Inflammatory macrophage treated with lipopolysaccharide for 1 hour (primary cell): ENCODE data around the gene PDSS2.
"Not testable (repeated sequence)": the region's sequence is repeated elsewhere in the genome, so short reads cannot be mapped to it uniquely, and the experiment has no call there.

Experiments used
- DNase-seq, 2 donors: peaks; one replicate each; pipeline ENCODE4 v3.0.0-alpha.2; 2020 to 2022

The PDSS2 gene

DNA sequence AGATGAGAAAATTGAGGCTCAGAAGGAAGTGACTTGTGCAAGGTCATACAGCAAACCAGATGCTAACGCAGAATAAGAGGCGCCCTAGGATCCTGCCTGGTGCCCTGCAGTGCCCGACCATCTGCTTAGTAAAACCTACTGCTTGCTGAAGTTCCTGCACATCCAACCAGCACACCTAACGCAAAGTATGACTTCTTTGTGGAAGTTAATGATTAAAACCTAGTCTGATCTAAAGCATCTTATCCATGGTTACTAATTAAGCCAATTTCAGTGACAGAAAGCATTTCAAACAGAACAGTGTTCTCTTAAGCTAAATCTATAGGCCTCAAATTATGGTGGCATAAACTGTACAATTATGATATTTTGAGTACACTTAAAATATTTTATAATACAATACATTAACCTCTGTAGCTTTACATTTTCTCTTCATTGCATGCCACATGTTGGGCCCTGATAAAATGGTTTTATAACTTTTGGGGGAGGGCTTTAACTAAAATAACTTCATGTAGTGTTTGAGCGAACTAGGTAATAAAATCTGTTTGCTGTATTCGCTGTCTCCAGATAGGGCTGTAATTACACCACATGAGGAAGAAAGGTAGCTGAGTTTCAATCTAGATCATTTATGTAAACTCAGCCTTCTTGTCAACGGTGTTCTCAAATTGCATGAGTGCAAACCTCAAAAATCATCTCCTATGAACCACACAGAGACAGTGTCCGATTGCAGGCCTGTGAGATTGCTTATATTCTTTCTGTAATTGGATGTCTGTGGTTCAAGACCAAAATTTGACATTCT is 306.5 kb downstream of the PDSS2 start:
- DNase-seq = no peak

DNA sequence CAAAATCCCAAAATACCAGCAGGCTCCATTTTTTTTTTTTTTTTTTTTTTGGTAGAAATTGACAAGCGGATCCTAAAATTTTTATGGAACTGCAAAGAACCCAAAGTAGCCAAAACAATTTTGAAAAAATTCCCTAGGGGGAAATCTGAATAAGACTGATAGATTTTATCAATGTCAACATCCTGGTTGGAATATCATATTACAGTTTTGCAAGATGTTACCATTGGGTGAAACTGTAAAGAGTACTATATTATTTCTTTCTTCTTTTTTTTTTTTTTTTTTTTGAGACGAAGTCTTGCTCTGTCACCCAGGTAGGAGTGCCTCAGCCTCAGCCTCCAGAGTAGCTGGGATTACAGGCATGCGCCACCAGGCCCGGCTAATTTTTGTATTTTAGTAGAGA is 314.7 kb downstream of the PDSS2 start:
- DNase-seq = no peak

DNA sequence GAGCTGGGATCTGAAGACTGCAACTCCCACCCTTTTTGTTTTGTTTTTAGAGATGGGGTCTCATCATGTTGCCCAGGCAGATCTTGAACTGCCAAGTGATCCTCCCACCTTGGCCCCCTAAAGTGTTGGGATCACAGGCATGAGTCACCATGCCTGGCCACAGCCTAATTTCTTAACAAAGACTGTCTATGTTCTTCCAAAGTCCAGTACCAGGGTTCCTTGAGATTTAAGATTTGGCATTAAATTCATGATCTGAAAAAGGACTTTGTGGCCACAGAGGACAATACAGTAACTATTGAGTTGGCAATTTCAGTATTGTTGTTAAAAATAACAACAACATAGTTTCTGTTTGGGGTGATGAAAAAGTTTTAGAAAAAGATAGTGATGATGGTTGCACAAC is 315.4 kb downstream of the PDSS2 start:
- DNase-seq = no peak

DNA sequence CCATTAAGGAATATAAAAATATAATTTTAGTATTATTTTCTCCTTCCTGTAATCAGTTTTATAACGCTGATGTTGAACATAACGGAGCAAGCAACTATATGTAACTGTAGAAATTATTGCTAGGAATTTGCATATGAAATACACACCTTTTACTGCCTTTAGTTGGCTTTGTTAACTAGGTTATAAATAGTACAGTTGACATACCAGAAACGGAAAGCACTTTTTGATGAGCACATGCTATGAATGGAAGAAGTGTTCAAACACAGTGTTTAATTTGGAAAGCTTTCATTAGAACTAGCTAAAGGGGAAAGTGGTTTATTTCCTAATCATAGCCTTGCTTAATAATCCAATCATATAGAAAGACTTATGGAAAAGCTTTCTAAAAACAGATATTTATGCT is 318.8 kb downstream of the PDSS2 start:
- DNase-seq = no peak

DNA sequence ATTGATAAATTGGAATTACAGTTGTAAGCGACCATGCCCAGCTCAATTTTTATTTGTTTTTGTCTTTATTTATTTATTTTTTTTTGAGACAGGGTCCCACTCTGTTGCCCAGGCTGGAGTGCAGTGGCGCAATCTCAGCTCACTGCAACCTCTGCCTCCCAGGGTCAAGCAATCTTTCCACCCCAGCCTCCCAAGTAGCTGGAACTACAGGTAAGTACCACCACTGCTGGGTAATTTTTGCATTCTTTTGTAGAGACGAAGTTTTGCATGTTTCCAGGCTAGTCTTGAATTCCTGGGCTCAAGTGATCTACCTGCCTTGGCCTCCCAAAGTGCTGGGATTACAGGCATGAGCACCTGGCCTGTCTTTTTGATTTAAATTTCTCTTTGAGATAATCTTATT is 323.0 kb downstream of the PDSS2 start:
- DNase-seq = not testable (repeated sequence)

DNA sequence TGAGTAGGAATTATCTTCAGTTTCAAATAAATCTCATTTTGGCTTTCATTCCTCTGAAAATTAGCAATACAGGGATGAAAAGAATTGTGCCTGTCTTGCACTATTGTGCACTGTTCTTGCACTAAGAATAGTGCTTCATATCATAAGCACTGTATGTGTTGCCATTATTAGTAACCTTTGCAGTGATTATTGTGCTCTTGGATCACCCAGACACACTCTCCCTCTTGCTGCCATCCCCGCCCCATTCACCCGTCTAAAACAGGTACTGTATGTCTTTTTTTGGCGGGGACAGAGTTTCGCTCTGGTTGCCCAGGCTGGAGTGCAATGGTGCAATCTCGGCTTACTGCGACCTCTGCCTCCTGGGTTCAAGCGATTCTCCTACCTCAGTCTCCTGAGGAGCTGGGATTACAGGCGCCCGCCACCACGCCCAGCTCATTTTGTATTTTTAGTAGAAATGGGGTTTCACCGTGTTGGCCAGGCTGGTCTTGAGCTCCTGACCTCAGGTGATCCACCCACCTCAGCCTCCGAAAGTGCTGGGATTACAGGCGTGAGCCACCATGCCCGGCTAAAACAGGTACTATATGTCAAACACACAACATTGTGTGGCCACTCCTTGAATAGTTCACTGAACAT is 324.2 kb downstream of the PDSS2 start:
- not testable (repeated sequence) for DNase-seq

DNA sequence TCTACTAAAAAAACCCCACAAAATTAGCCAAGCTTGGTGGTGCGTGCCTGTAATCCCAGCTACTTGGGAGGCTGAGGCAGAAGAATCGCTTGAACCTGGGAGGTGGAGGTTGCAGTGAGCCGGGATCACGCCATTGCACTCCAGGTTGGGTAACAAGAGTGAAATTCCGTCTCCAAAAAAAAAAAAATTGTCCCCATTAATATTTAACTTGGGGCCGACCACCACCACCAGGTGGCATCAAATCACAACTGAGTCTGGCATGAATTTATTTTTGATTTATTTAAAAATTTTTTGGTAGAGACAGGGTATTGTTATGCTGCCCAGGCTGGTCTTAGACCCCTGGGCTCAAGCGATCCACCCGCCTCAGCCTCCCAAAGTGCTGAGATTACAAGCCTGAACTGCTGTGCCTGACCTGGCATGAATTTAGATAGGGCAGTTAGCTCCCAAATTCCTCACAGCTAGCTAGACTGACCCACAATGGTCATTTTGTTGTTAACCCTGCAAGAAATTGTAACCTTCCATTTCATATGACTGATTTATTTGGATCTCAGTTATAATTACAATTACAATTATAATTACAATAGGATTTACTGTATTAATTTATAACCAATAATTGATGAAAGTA is 326.9 kb downstream of the PDSS2 start:
- DNase-seq = peak in 1 of 2 donors; percentile 13

DNA sequence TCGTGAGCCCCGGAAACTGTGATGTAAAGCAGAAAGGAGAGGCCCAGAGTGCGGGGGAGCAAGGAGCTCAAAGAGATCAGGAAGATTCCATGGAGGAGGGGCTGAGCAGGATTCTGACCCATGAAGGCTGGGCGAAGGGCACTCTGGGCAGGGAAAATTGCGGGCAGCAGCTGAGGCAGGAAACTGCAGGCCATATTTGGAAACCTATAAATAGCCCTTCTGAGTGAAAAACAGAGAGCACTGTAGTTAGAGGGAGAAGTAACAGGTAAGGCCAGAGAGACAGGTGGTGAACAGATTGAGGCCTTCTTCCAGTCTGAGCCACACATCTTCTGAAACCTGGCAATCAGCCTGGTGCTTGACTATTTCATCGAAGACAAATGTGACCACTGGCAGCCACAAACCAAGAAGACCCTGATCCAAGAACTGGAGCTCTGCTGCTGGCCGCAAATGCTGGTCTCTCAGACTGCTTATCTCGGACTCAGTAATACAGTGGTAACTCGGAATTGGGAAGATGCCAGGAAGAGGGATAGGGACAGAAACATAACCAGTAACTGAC is 329.9 kb downstream of the PDSS2 start:
- DNase-seq = no peak

DNA sequence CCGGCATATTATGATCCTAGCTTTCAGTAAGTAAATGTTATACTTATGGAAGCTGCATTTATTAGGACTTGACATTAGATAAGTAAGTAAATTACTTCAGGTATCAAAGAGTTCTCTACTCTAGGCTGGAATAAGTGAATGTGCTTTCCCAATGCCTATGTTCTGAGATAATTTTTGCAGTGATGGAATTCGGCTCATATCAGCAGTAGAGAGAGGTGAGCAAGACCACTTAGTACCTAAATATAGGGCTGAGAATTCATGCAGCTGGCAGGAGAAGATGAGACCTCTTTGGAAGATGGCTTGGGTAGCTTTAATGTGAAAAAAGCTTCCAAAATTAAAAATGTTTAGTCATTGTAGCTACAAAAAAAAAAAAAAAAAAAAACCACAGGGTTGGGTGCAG is 330.8 kb downstream of the PDSS2 start:
- DNase-seq = no peak

DNA sequence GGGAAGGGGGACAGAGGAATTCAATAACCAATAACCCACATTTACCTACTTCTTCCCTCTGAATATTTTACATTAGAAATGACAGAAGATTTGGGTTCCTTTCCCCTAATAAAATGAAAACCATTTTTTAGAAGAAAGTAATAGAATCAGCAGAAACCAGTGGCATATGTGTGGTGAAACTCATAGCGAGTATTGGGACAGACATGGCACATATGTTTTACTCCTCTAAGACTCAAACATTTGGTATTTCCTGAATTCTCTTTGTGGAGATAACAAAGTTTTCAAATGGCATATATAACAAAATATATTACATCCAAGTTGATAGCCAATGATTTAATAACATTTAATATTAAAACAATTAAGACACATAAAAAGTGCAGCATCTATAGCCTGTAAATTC is 331.2 kb downstream of the PDSS2 start:
- DNase-seq = no peak

DNA sequence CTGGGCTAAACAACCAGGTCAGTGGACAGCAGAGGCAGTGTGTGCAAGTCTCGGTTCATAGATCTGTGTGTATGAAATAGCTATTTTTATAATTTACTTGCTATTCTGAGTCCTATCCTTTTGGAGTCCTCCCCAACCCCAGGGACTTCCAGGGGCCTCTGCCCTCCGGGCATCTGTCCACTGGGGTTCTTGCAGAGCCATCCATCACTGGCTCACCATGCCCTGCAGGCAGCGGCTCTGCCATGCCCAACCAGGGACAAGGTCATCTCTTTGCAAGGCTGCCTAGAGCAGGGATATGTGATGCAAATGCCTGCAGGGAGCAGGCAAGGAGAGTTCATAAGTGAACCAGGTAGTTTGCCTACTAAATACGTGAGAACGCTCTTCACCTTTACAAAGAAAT is 333.6 kb downstream of the PDSS2 start:
- no peak for DNase-seq

DNA sequence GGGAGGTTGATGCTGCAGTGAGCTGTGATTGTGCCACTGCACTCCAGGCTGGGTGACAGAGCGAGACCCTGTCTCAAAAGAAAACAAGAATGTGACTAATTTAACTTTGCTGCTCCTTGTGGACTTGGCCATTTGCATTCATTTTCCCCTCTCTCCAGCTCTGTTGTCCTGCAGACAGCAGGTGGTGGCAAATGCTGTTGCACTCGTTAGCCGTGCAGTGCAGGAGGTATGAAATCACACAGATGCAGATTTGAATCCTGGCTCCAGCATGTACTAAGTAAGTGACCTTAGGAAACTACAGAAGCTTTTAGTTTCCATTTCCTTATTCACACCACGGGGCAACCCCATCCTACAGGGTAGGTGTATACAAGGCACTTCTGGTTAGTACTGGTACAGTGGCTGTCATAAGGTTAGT is 334.4 kb downstream of the PDSS2 start:
- peak in 1 of 2 donors; percentile 20 for DNase-seq

DNA sequence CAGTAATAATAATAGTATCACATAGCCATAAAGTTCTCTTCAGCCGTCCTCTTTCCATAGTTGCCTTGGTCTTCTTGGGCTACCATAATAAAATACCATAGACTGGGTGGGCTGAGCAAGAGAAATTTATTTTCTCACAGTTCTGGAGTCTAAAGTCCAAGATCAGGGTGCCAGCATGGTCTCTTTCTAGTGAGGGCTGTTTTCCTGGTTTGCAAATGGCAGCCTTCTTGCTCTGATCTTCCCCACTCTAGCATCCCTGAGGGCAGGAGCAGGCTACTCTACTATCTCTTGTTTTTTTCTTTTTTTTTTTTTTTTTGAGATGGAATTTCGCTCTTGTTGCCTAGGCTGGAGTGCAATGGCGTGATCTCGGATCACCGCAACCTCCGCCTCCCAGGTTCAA is 335.9 kb downstream of the PDSS2 start:
- no peak for DNase-seq

DNA sequence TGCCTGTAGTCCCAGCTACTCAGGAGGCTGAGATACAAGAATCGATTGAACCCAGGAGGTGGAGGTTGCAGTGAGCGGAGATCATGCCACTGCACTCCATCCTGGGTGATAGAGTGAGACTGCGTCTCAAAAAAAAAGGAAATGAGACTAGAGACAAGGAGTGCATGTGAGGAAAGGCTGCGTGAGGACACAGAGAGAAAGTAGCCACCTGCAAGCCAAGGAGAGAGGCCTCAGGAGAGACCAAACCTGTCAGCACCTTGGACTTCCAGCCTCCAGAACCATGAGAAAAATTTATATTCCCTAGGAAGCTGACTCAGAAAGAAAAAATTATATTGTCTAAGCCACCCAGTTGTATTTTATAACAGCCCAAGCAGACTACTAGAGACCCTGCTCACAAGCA is 336.6 kb downstream of the PDSS2 start:
- no peak for DNase-seq

DNA sequence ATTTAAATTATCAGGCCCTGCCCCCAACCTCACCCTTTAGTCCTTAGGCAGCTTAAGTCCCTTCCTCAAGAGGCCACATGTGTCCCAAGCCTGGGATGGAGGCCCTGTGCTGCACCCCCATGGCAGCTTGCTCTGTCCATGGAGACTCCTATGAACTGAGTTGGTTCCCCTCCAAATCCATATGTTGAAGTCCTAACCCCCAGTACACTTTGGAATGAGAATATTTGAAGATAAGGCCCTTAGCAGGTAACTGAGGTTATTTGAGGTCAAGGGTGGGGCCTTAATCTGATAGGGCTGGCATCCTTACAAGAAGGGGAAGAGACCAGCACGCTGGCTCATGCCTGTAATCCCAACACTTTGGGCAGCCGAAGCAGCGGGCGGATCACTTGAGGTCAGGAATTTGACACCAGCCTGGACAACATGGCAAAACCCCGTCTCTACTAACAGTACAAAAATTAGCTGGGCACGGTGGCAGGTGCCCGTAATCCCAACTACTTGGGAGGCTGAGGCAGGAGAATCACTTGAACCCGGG is 337.3 kb downstream of the PDSS2 start:
- DNase-seq = no peak

DNA sequence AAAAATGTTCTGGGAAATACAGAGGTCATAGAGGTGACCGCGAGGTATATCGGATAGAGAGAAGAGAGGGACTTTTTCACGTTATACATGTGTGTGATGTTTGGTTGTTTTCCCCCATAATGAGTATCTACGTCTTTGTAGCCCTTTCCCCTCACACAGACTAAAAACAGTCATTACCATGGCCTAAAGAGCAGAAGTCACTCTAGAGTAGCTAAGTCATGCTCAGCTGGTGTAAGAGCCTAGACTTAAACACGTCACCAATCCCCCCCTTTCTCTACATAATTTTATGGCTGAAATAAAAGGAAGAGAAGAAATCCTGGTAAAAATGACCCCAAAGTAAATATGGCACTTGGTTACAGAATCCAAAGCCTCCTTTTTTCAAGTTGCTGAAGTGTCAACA is 338.1 kb downstream of the PDSS2 start:
- no peak for DNase-seq

DNA sequence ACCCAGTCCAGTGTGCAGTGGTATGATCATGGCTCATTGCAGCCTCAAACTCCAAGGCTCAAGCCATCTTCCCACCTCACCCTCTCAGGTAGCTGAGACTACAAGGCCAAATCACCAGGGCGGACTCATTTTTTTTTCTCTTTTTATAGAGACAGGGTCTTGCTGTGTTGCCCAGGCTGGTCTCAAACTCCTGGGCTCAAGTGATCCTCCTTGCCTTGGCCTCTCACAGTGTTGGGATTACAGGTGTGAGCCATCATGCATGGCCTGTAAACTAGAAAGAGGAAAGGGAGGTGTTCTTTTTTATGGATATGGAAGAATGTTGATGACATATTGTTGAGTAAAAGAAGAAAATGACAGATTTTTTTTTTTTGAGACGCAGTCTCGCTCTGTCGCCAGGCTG is 339.0 kb downstream of the PDSS2 start:
- DNase-seq = no peak

DNA sequence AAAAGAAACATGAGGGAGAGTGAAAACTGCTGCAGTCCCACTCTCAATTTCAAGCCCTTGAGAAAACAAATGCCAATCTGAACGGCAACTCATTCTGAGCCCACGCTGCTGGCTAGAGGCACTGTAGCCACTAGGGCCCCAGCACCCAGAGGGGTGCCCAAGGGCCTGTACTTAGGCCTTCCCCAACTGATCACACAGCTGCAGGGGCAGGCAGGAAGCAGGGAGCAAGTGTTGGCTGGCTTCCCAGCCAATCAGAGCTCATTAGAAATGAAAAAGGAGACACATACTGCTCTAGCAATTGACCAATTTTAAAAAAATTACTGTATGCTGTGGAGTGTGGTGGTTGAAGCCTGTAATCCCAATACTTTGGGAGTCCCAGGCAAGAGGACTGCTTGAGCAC is 340.4 kb downstream of the PDSS2 start:
- DNase-seq = no peak

DNA sequence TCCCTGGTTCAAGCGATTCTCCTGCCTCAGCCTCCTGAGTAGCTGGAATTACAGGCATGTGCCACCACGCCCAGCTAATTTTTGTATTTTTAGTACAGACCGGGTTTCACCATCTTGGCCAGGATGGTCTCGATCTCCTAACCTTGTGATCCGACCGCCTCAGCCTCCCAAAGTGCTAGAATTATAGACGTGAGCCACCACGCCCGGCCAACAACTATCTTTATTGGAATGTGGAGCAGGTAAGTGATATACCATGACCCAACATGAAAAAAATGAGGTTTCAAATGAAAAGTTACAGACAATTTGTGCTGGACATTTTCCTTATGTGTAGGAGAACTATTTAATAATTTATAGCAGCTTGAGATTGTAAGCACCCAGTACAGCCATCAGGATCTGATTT is 340.8 kb downstream of the PDSS2 start:
- not testable (repeated sequence) for DNase-seq

DNA sequence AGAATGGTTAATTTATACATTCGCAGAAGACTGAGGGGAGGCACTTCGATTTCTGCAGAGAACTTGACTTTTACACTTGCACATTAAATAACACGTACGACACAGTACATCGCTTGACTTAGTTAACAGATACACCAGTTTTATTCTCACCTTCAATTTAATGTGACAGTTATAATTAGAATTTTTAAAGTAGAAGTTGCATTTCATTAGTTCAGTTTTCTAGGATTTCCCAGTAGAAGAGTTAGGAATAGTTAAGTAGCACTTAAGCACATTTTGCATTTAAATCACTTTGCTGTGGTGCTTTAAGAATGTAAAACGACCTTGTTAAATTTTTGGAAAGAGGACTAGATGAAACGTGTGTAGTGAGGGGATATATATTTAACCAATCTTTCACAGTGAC is 342.4 kb downstream of the PDSS2 start:
- no peak for DNase-seq

DNA sequence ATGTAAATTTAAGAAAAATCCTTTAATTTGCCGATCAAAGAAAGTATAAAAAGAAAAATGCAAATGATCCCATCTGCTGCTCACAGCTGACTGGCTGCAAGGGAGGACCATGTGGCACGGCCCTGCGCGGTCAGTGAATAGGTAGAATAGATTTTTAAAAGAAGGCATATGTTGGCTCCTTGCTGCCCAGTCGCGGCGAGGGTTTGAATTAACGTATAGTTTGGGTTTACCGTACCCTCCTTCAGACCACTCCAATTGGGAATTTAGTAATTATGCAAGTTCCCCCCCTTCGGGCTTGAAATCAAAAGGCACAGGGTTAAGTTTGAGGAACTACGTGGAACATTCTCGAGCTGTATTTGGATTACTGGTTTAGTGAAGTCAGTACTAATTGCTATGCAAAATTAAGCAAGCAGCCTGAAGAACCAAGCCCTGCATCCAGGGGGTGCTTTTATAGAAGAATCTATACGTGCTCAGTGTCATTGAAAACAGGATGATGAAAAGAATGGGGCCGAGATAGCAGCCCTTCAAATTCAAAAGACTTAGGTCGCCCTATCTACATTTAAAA is 343.0 kb downstream of the PDSS2 start:
- DNase-seq = peak; percentile 50 to 66

DNA sequence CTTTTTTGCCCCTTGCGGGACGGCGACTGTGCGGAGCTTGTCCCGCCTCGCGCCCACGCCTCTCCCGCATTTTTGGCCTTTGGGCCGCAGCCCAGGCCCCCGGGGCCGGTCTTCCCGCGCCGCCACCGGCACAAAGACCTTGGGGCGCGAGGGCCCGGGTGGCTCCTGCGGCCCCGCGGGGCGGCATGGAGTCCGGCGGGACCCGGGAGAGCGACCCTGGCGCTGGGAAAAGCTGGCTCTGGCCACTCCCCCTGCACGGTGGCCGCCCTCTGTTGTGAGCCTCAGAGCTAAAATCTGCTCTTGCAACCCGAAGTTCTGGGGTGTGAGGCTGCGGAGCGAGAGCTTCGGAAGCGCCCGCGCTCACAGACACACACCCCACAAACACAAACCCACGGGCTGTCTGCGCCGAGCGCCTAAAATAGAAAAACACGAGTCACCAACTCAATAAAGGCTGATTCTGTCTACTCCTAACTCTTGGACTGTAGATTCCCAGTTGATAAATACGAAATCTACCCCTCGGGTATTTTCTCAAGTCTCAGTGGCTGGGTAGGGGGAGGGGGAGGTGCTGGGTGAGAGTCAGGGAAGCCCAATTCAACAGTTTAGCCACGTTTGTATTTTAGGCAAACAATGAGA is 343.6 kb downstream of the PDSS2 start:
- no peak for DNase-seq
